ENCODE measurements around the gene EIF4E1B.
"Not testable (repeated sequence)": the region's sequence is repeated elsewhere in the genome, so short reads cannot be mapped to it uniquely, and the experiment has no call there.

Gene EIF4E1B

GRCh38 chr5:176629853-176630680, at the start of gene EIF4E1B, which contains the start of gene SNCB:
TSS of gene EIF4E1B (plus strand) at chr5:176630675. CDS start at chr5:176642788, 12,113 bp downstream.
TSS of gene SNCB (minus strand) at chr5:176630534. CDS start at chr5:176629654, 880 bp downstream.
- peak; percentile 55 to 68 (median 60) for DNase-seq

GRCh38 chr5:176581361-176581760, 49.1 kb upstream of the EIF4E1B start:
- DNase-seq: no peak

- no peak for DNase-seq
Observed at GRCh38 chr5:176583076-176583475, 47.4 kb upstream of the EIF4E1B start.

GRCh38 chr5:176587398-176587797, 43.1 kb upstream of the EIF4E1B start:
- no peak for DNase-seq

- no peak for DNase-seq
Observed at GRCh38 chr5:176588297-176588696, 42.2 kb upstream of the EIF4E1B start.

GRCh38 chr5:176589039-176589769, 41.3 kb upstream of the EIF4E1B start:
- DNase-seq: peak in 1 of 3 experiments; percentile 6

GRCh38 chr5:176590035-176590717, 40.3 kb upstream of the EIF4E1B start:
- peak in 1 of 3 experiments; percentile 88 for DNase-seq

- not testable (repeated sequence) for DNase-seq
Observed at GRCh38 chr5:176591667-176592066, 38.8 kb upstream of the EIF4E1B start.

- no peak for DNase-seq
Observed at GRCh38 chr5:176592573-176592972, 37.9 kb upstream of the EIF4E1B start.

GRCh38 chr5:176593273-176593869, 37.1 kb upstream of the EIF4E1B start:
- DNase-seq: no peak

GRCh38 chr5:176594554-176594953, 35.9 kb upstream of the EIF4E1B start:
- no peak for DNase-seq

- no peak for DNase-seq
Observed at GRCh38 chr5:176595386-176595943, 35.0 kb upstream of the EIF4E1B start.

GRCh38 chr5:176596069-176596644, 34.3 kb upstream of the EIF4E1B start:
- no peak for DNase-seq

- DNase-seq: no peak
Observed at GRCh38 chr5:176596689-176597416, 33.6 kb upstream of the EIF4E1B start.

GRCh38 chr5:176597417-176598389, 32.8 kb upstream of the EIF4E1B start:
- no peak for DNase-seq

- DNase-seq: not testable (repeated sequence)
Observed at GRCh38 chr5:176599749-176600430, 30.6 kb upstream of the EIF4E1B start.

GRCh38 chr5:176601901-176602482, 28.5 kb upstream of the EIF4E1B start:
- no peak for DNase-seq

GRCh38 chr5:176603091-176603490, 27.4 kb upstream of the EIF4E1B start:
- no peak for DNase-seq

- no peak for DNase-seq
Observed at GRCh38 chr5:176606032-176606431, 24.4 kb upstream of the EIF4E1B start.
